NCI-H2196 treated with DMSO at 0.1 percent for 48 hours (cell line): ENCODE results near the gene CFAP73.
"Not testable (repeated sequence)": the region's sequence is repeated elsewhere in the genome, so short reads cannot be mapped to it uniquely, and the experiment has no call there.

Experiments
- DNase-seq: peaks from one replicate; lab custom pipeline; 2025; ENCODE audit not compliant: unreplicated experiment; lab: John Stamatoyannopoulos, UW

CFAP73 gene

DNA sequence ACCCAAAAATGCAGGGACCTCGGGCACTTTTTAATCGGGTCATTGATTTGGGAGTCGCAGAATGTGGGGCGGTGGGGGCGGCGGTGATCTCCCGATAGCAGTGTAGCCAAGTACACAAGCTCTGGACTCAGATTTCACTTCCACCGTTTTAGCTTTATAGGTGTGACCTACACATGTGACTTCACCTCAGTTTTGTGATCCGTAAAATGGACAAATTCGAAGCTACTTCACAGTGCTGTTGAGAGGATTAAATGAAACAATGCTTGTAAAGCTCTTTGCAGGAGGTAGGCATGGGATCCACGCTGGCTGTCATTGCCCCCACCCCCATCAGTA lies 36.5 kb downstream of the CFAP73 start:
- DNase-seq = no peak

DNA sequence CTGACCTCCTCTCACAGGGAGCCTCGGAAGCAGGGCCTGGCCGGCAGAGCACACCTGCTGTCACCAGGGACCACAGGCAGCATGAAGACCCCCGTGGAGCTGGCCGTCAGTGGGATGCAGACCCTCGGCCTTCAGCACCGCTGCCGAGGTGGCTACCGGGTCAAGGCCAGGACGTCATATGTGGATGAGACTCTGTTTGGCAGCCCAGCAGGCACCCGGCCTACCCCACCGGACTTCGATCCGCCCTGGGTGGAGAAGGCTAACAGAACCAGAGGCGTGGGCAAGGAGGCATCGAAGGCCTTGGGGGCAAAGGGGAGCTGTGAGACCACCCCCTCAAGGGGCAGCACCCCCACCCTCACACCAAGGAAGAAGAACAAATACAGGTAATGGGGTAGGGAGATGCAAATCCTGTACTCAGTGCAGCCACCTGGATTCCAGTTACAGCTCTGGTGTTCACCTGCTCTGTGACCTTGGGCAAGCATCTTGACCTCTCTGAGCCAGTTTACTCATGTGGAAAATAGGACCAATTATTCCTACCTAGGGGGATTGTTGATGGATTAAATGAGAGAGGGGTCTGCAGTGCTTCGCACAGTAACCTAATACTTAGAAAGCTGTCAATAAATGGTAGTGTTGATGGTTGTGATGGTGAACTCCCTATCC lies 37.3 kb downstream of the CFAP73 start:
- DNase-seq = no peak

DNA sequence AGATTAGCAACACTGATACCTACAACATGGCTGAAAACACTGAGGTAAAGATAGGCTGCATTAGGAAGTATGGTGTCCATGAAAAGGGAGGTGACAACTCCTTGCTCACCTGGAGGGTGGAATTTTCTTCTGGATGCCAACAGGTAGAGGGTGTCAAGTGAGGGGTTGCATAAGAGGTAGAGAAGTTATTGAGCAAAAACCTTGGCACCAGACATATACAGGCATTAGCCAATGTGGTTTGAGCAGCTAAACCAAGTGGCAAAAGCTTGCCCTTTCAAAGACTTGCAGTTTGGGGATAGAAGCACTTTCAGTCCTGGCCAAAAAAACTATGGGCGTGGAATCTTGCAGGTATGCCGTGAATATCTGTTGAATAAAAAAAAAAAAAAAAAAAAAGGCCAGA lies 39.8 kb downstream of the CFAP73 start:
- no peak for DNase-seq

DNA sequence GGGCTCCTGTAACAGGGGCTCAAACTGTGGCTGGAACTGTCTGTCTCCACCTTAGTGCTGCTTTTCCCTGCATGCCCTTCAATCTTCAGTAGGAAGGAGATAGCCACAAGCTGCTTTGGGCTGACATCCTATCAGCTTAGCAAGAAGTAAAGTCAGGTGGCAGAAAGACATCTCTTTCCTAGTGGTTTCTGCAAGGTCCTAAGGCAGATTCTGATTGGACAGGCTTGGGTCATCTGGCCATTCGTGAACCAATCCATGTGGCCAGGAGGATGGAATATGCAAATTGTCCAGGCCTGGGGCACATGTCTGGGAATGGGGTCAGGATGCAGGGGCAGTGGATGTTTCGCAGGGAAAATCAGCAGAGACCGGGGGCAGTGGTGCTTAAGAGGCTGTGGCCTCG lies 41.2 kb downstream of the CFAP73 start:
- peak; percentile 50 for DNase-seq

DNA sequence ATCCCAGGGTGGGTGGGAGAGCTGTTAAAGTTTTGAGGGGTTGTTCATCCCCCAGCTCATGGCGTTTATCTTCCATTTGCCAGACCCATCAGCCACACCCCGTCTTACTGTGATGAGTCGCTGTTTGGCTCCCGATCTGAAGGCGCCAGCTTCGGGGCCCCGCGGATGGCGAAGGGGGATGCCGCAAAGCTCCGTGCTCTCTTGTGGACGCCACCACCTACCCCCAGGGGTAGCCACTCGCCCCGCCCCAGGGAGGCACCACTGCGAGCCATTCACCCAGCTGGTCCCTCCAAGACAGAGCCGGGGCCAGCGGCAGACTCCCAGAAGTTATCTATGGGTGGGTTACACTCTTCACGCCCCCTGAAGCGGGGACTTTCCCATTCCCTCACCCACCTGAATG lies 41.7 kb downstream of the CFAP73 start:
- DNase-seq = no peak

DNA sequence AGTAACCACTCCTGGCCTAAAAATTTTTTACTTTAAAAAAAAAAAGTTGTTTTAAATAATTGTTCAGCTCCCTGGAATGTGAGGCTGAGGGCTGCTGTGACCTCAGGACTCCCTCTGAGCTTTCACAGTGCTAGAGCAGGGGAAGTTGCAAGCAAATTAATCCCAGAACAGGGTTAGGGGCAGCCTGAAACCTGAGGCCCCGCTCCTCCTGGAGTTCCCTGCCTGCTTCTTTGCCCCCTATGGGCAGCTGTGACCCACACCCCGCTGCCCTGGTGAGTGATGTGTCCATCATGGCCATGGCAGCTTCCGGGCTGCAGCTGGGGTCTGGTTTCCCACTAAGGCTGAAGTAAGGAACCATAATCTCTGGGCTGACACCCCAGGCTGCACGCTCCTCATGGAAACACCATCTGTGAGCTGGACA lies 45.5 kb downstream of the CFAP73 start:
- DNase-seq = no peak

DNA sequence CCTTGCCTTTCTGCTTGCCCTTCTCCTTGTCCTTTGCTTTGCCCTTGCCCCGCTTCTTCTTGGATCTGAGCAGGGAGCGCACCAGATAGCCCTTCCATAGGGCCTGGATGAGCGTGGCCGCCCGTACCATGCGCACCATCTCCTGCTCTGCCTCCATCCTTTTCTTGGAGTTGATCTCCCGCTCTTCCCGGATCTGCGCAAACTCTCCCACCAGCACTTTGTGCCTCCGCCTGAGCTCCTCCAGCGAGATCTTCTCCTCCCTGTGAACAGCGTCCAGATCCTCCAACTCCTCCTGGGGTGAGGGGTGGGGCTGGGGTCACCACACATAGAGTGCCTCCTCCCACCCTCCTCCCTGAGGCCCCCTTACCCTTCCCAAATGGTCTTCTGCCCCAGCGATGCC lies 46.1 kb downstream of the CFAP73 start:
- DNase-seq = no peak

DNA sequence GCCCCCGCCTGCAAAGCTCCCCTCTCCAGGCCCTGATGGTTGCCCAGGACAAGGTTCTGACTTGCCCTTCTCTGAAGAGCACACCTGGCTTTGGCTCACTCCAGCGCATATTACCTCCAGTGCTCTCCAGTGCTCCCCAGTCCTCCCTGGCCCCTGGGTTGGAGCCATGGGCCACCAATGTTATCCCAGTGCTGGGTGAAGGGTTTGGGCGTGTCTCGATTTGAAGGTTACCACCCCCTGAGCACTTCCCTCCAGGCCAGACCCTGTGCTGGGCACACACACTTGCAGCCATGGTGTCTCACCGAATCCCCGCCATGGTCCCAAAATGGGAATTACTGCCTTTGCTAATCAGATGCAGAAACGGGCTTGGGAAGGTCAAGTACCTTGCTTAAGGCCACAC lies 47.1 kb downstream of the CFAP73 start:
- no peak for DNase-seq

DNA sequence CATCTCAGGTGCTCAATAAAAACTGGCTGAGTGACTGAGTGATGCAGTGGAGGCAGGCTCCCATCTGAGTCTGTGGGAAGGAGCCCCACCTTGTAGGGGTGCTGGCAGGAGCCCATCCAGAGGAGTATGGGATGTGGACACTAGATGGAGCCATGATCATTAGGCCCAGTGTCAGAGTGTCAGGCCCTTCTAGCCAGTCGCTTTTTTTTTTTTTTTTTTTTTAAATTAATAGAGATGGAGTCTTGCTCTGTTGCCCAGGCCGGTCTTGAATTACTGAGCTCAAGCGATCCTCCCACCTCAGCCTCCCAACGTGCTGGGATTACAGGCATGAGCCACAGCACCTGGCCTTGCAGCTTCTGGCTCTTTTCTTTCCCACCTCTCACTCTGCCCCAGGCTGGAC lies 47.5 kb downstream of the CFAP73 start:
- peak; percentile 50 for DNase-seq

DNA sequence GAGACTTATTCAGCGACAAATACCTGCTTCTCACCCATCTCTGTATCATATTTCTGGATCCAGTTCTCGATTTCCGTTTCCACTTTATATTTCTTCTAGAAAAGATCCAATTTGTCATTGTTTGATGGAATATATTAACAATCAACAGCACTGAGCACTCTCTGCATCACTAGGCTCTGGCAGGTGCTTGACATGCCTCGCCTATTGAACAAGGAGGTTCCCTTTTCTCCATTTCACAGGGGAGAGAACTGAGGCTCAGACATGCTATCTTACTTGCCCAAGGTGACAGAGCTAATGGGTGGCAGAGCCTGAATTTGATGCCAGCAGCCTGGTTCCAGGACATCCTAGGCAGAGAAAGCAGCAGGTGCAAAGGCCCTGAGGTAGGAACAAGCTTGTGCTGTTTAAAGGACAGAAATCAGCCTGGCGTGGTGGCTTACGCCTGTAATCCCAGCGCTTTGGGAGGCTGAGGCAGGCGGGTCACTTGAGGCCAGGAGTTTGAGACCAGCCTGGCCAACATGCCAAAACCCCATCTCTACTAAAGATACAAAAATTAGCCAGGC lies 48.1 kb downstream of the CFAP73 start:
- DNase-seq = no peak

DNA sequence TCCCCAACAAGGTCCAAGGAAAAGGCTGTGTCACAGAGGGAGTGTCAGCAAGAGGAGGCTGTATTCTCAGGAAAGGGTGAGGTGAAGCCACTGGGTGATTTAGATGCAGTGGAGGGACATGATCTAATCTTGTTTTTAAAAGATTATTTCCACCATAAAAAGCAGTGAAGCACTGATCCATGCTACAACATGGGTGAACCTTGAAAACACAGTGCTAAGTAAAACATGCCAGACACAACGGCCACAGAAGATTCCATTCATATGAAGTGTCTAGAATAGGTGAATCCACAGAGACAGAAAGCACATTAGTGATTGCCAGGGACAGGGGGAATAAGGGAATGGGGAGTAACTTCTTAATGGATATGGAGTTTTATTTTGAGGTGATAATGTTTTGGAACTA lies 48.8 kb downstream of the CFAP73 start:
- no peak for DNase-seq

DNA sequence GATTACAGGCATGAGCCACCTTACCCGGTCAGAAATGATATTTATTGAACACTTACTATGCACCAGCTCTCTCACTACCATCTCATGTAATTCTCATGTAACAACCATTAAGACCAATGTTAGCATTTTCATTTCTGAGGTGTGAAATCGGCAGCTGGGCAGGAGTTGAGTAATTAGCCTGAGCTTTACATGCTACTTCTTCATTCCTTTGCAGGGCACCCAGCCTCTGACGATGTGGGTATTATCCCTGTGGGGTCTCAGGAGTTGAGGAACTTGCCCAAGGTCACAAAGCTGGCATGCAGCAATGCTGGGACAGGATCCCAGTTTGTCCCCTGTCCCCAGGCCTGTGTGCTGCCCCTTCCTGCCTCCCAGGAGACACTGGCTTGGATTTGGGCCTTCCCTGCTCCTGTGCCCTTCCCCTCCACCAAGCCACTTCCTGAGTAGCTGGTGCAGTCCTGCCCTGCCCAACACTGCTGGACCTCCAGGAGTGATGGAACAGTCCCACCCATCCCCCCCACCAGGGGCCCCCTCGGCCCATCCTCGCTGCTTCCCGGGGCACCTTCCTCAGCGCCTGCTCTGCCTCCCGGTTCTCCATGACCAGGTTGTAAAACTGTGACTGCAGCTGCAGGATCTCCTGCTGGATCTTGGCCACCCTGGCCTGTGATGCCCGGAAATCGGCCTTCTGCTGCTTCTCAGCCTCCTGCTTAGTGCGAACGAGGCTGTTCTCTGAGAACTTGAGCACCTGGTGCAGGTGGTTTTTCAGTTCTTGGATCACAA lies 50.7 kb downstream of the CFAP73 start:
- DNase-seq = no peak

DNA sequence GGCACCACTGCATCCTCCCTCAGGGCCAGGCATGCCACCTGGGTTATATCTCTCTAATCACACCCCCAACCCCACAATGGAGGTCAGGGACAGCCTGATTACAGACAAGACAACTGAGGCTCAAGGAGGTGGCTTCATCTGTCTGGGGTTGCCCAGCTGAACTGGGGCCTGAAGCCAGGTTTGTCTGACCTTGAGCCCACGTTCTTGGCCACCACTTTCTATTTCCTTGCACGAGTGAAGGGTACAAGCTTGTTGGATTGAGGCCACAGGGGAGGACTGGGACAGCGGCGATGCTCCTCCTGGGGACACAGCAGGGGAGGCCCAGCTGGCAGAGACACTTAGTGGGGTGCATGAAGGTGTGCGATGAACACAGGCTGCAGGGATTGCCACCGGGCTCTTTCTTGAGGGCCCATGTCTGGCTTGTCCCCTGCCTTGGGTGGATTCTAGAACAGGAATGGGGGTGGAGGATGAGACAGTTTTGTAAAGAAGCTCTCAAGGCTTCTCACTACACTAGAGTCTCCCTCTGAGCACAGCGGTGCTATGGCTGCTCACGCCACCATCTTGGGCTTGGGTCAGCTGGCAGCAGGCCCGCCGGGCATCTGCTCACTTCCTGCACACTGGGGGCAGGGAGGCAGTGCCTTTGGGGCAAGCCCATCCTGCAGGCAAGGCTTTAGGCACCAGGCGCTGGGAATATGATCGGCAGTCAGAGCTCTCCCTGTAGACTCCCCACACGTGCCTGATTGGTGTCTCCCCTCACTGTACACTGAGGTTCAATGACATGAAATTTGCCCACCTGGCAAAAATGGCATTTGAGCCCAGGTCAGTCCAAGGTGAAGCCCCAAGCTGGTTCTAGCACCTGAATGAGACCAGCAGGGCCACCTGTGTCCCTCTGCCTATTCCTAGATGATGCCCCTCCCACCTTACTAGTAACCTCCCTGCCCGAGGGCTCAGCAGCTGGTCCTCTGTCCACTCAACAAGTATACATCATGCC lies 52.0 kb downstream of the CFAP73 start:
- no peak for DNase-seq

DNA sequence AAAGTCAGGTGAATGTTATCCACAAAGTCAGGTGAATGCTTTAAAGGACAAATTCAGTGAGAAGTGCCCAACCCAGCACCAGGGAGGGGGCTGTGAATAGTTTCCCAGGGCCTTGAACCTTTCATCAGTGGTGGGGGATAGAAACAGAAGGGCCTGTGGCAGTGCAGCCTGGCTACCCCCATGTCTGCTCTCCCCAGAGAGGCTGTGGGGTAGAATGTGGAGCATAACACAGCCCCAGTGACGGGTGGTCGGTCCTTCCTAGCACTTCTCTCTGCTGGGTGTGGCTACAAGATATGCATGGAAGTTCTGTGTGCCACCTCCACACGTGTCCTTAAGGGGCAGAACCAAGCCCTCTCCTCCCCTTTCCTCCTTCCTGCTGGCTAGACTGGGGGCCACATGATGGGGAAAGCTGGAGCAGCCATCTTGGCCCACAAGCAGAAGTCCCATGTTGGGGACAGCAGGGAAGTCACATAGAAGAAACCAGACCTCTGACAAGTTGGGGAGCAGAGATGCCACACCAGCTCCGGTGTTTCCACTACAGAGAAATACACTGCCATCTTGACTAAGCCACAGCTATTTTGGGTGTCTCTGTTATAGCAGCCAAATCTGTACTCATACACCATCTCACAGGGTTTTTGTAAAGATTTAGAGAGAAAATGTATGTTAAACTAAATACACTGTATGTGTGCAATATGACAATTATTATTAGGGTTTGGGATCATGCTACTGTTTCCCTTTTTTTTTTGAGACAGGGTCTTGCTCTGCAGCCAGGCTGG lies 53.0 kb downstream of the CFAP73 start:
- DNase-seq = no peak

DNA sequence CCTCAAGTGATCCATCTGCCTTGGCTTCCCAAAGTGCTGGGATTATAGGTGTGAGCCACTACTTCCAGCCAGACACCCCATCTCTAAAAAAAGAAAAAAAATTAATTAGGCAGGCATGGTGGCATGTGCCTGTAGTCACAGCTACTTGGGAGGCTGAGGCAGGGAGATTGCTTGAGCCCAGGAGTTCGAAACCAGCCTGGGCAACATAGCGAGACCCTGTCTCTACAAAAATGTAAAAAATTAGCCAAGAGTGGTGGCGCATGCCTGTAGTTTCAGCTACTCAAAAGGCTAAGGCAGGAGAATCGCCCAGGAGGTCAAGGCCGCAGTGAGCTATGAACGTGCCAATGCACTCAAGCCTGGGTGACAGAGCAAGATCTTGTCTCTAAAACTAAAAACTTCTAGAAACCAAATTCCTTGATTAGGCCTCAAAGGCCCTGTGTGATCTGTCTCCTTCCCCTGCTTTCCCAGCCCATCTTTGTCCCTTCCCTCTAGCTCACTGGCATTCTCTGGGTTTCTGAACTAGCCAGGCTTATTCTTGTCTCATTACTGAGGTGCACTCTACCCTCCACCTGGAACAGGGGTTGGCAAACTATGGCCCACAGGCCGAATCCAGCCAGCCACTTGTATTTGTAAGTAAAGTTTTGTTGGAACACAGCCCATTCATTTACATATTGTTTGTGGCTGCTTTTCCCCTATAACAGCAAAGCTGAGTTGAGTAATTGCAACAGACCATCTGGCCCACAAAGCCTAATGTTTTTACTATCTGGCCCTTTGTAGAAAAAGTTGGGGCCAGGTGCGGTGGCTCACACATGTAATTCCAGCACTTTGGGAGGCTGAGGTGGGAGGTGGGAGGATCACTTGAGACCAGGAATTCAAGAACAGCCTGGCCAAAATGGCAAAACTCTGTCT lies 54.6 kb downstream of the CFAP73 start:
- no peak for DNase-seq

DNA sequence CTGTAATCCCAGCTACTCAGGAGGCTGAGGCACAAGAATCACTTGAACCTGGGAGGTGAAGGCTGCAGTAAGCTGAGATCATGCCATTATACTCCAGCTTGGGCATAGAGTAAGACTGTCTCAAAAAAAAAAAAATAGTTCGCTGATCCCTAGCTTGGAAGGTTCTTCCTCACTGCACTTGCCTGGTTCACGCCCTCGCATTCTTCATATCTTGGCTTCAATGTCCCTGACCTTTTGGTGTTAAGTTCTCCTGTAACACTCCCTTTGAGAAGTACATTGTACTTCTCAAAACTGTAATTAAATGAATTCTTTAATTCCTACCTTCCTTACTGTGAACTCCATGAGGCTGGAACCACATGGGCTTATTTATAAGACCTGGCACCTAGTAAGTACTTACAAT lies 55.3 kb downstream of the CFAP73 start:
- no peak for DNase-seq

DNA sequence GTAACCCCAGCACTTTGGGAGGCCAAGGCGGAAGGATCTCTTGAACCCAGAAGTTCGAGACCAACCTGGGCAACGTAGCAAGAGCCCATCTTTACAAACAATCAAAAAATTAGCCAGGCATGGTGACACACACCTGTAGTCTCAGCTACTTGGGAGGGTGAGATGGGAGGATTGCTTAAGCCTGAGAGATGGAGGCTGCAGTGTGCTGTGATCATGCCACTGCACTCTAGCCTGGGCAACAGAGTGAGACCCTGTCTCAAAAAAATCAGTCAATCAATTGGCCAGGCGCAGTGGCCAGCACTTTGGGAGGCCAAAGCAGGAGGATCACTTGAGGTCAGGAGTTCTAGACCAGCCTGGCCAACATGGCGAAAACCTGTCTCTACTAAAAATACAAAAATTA lies 57.3 kb downstream of the CFAP73 start:
- DNase-seq = not testable (repeated sequence)

DNA sequence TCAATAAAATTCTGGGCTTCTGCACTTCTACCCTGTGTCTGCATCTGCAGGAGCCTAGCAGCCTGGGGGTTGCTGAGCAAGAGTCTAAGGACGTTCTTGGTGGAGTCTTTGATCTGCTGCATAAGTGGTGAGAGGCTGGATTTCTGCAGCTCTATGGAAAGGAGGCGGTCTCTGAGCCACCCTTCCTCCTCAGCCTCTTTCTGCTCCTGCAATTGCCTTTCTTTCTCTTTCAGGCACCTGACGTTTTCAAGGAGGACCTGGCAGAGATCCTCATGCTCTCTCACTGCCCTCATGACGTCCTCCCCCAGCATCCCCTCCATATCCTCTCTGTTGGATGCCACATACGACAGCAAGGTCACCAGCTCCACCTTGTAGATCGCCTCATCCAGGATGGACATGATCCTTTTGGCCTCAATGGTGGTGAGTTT lies 58.1 kb downstream of the CFAP73 start:
- no peak for DNase-seq
